Stimulated activated memory B cell treated with anti-CD40 and anti-IgM and Interleukin-4, amounts not matched to agents 10 μg/mL and 1 μg/mL and 100 μg/mL, for 72 hours (primary cell): ENCODE data around the gene GRK1.

ENCODE experiments used
- ATAC-seq: fragments of 150-1000 bp; cut with Tn5 transposase; 2 replicates; pipeline ENCODE4 v1.10.0; 2021
- H3K27ac Mint-ChIP-seq: one replicate; pipeline ENCODE4 v1.8.0; 2022; ENCODE audit warnings: mild to moderate bottlenecking, mixed read lengths
- H3K27me3 Mint-ChIP-seq: one replicate; pipeline ENCODE4 v1.8.0; 2022; ENCODE audit warnings: mixed read lengths
- H3K36me3 Mint-ChIP-seq: one replicate; pipeline ENCODE4 v1.8.0; 2022; ENCODE audit warnings: mixed read lengths
- H3K4me1 Mint-ChIP-seq: one replicate; pipeline ENCODE4 v1.8.0; 2022; ENCODE audit warnings: mixed read lengths
- H3K4me3 Mint-ChIP-seq: one replicate; pipeline ENCODE4 v1.8.0; 2022; ENCODE audit warnings: mild to moderate bottlenecking, moderate library complexity, mixed read lengths
- H3K9me3 Mint-ChIP-seq: one replicate; pipeline ENCODE4 v1.8.0; 2022; ENCODE audit warnings: mixed read lengths

Gene GRK1

DNA sequence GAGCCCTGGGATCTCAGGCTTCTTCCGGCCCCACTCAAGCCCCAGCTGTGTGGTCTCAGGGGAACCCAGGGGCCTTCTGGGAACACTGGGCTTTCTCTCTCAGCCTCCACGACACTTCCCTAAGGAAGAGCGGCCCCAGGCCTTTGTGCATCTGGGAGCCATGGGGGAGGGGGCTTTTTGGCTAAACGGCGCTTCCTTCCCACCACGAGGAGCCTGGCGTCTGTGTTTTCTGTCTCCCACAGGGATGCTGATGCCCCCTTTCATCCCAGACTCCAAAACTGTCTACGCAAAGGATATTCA, 67.8 kb downstream of the GRK1 start:
- H3K9me3 Mint-ChIP-seq: no peaks in the 10 kb centered on the region
- H3K36me3 Mint-ChIP-seq: no peaks in the 10 kb centered on the region
- no peak overlapping the region for H3K27ac Mint-ChIP-seq
- H3K27me3 Mint-ChIP-seq: peaks cover 18% of the 10 kb centered on the region
- no peak for ATAC-seq
- no peak overlapping the region for H3K4me3 Mint-ChIP-seq
- H3K4me1 Mint-ChIP-seq: peaks cover 10% of the 10 kb centered on the region

DNA sequence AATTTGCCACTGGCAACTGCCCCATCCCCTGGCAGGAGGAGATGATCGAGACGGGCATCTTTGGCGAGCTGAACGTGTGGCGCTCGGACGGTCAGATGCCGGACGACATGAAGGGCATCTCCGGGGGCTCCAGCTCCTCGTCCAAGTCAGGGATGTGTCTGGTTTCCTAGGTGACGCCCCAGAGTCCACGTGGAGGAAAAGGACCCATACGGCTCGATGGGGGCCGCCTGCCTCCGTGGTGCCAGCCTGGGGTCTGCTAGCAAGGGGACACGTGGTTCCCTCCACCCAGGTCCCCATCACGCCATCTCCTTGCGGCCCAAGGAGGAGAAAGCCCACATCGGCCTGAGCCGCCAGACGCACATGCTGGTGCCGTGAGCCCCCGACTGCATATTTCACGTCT, 68.2 kb downstream of the GRK1 start:
- Mint-ChIP-seq H3K27ac (no peak overlapping the region), H3K4me1 (peaks cover 10% of the 10 kb centered on the region), H3K9me3 (no peaks in the 10 kb centered on the region), H3K36me3 (no peaks in the 10 kb centered on the region), H3K27me3 (peaks cover 22% of the 10 kb centered on the region), H3K4me3 (no peak overlapping the region)
- no peak for ATAC-seq

GRCh38 chr13:113735750-113736149, 68.7 kb downstream of the GRK1 start:
- ATAC-seq: peak; percentile 14
- Mint-ChIP-seq H3K4me3 (no peak overlapping the region), H3K36me3 (no peaks in the 10 kb centered on the region), H3K27me3 (peaks cover 28% of the 10 kb centered on the region), H3K4me1 (peaks cover 10% of the 10 kb centered on the region), H3K27ac (no peak overlapping the region), H3K9me3 (no peaks in the 10 kb centered on the region)

DNA sequence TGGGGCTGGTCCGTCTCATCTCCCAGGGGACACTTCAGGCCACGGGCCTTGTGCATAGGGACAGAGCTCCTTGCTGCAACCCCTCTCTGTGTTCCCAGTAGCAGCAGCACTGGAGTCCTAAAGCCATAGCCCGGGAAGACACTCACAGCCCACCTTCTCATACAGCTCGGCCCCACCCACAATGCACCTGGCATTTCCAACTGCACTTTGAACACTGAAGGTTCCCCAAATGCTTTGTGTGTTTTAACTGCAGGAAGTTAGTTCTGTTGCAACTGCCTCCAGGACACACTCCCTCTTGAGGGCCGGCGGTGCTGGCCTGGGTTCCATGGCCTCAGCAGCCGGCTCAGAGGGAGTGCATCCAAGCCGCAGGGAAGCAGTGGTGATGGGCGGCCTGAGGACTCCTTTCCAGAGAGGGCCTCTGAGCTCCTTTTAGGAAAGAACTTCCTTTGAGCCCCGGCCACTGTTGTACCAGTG, 69.3 kb downstream of the GRK1 start:
- ATAC-seq: no peak
- Mint-ChIP-seq H3K4me3 (no peak overlapping the region), H3K27me3 (peaks cover 33% of the 10 kb centered on the region), H3K27ac (no peak overlapping the region), H3K36me3 (no peaks in the 10 kb centered on the region), H3K4me1 (peaks cover 12% of the 10 kb centered on the region), H3K9me3 (no peaks in the 10 kb centered on the region)

DNA sequence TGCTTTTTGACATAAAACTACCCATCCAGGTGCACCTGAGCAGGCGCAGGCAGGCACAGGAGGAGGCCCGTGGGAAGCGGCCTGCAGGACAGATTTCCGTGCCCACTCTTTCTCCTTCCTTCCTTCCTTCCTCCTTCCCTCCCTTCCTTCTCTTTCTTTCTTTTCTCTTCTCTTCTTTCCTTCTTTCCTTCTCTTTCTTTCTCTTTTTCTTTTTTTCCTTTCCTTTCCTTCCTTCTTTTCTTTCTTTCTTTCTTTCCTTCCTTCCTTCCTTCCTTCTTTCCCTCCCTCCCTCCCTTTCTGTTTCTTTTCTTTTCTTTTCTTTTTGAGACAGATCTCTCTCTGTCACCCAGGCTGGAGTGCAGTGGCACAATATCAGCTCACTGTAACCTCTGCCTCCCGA, 70.8 kb downstream of the GRK1 start:
- H3K36me3 Mint-ChIP-seq: no peaks in the 10 kb centered on the region
- H3K27ac Mint-ChIP-seq: no peak overlapping the region
- H3K27me3 Mint-ChIP-seq: peaks cover 47% of the 10 kb centered on the region
- ATAC-seq: no peak
- H3K4me3 Mint-ChIP-seq: no peak overlapping the region
- H3K9me3 Mint-ChIP-seq: no peaks in the 10 kb centered on the region
- H3K4me1 Mint-ChIP-seq: peaks cover 6% of the 10 kb centered on the region

DNA sequence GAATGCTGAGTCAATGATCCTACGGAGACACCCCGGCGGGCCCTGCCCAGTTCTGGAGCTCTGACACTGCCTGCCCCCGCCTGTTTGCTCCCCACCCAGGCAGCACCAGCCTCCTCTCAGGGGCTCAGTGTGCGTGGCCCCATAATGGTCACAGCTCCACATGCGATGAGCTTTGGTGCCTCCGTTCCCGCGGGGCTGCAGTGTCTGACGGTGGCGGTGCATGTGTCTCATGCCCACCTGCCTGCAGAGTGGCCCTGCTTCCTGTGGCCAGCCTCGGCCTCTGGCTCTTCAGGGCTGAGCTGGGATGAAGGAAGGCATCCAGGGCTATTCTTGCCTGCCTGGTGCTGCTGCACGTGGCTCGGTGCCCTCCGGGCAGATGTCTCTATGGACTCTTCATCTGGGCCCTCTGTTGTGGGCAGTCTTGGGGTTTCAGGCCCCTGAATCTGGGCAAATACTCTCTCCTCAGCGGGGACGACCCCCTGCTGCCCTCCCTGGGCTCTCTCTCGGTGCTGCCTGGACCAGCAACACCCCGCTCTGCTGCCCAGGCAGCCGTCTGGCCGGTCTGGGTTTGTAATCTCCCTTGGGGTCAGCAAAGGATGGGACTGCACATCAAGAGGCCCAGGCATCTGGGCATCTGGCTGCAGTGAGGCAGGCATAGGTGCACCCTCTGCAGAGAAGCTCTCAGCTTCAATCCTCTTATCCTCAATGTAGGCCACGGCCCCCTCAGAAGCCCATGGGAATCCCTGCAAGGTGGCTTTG, 72.7 kb downstream of the GRK1 start:
- no peak for ATAC-seq
- H3K4me3 Mint-ChIP-seq: no peak overlapping the region
- no peaks in the 10 kb centered on the region for H3K9me3 Mint-ChIP-seq
- peaks cover 9% of the 10 kb centered on the region for H3K4me1 Mint-ChIP-seq
- H3K27me3 Mint-ChIP-seq: peaks cover 63% of the 10 kb centered on the region
- H3K27ac Mint-ChIP-seq: no peak overlapping the region
- no peaks in the 10 kb centered on the region for H3K36me3 Mint-ChIP-seq

DNA sequence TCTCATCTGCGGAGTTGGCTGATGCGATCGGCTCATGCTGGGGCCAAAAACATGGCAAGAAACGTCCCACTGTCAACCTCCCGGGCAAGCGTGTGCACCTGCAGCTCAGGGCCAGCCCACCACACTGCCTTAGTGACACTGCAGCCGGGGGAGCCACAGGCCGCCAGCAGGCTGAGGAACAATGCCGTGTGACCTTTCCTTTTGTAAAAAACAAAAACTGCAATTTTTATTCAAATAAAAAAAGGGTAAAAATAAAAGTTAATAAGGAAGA, 73.2 kb downstream of the GRK1 start:
- Mint-ChIP-seq H3K27ac (no peak overlapping the region), H3K9me3 (no peaks in the 10 kb centered on the region), H3K4me3 (no peak overlapping the region), H3K36me3 (no peaks in the 10 kb centered on the region), H3K4me1 (peaks cover 12% of the 10 kb centered on the region), H3K27me3 (peaks cover 68% of the 10 kb centered on the region)
- ATAC-seq: no peak

- H3K9me3 Mint-ChIP-seq: no peaks in the 10 kb centered on the region
- H3K4me1 Mint-ChIP-seq: peaks cover 12% of the 10 kb centered on the region
- no peak overlapping the region for H3K4me3 Mint-ChIP-seq
- no peak for ATAC-seq
- H3K27me3 Mint-ChIP-seq: peaks cover 72% of the 10 kb centered on the region
- H3K36me3 Mint-ChIP-seq: no peaks in the 10 kb centered on the region
- H3K27ac Mint-ChIP-seq: no peak overlapping the region
Measured at GRCh38 chr13:113740661-113741060, 73.6 kb downstream of the GRK1 start.

DNA sequence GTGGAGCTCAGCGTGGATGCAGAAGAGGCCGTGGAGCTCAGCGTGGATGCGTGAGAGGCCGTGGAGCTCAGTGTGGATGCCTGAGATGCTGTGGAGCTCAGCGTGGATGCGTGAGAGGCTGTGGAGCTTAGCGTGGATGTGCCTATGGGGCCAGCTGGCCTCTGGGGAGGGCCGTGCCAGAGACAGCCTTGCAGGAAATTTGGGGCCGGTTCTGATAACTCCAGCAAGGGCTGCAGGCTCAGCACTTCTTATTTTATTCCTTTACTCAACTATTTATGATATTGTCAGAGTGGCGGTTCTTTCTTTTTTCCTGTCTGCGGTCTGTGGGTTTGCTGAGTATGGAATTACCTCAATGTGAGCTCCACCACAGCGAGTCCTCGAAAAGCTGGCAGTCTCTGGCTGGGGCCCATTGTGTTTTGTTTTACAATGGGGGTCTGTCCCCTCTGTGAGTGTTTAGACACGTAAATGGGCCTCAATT, 74.2 kb downstream of the GRK1 start:
- Mint-ChIP-seq H3K4me1 (peaks cover 12% of the 10 kb centered on the region), H3K4me3 (no peak overlapping the region), H3K27ac (no peak overlapping the region), H3K36me3 (no peaks in the 10 kb centered on the region), H3K27me3 (peaks cover 77% of the 10 kb centered on the region), H3K9me3 (no peaks in the 10 kb centered on the region)
- ATAC-seq: no peak

DNA sequence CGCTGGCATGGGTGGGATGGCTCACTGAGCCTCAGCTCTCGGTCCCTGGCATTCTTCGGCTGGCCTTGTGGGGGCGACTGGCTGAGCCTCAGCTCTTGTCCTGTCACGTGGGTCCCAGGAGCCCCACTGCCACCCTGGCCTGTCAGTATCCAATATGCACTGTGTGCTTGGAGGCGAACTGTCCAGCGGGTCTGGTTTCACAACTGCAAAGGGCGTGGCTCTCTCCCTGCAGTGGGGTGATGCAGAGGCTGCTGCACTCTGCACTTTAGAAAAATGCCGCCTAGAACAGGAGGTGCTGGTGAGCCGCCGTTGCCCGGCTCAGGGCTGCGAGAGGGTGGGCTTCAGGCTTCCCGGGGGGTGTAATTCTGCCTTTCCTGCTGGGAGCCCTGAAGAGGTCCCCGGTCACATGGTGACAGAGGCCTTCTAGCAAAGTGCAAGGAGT, 75.0 kb downstream of the GRK1 start:
- Mint-ChIP-seq H3K4me1 (peaks cover 12% of the 10 kb centered on the region), H3K27ac (no peak overlapping the region), H3K4me3 (no peak overlapping the region), H3K27me3 (peaks cover 78% of the 10 kb centered on the region), H3K36me3 (no peaks in the 10 kb centered on the region), H3K9me3 (no peaks in the 10 kb centered on the region)
- ATAC-seq: no peak

DNA sequence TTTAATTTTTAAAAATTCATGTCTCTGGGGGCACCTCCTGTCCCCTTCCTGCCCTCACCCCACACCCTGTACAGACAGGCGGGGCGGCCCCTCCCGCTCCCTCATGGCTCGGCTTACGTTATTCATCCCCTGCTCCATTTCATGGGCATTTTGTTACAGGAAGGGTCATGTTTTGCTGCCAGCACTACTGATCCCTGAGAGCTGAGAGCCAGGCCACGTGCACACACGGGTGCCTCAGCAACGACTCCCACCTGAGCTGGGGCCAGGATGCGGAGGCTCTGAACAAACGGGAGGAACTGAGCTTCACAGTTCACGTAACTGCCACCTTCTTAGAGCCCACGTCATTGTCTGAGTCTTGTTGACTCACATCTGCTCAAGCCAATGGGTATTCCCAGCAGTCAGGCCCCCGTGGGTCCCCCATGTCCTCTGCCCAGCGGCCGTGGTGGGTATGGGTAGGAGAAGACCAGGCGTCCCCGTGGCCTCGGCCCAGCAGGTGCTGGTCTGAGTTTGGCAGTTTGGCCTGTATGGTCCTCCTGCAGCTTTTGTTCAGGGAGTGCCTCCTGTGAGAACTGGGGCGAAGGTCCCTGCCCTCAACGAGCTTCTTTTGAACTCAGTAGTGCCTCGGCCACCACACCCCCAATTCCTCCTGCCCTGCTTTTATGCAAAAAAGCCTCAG, 75.6 kb downstream of the GRK1 start:
- Mint-ChIP-seq H3K4me3 (no peak overlapping the region), H3K4me1 (peaks cover 12% of the 10 kb centered on the region), H3K9me3 (no peaks in the 10 kb centered on the region), H3K27me3 (peaks cover 75% of the 10 kb centered on the region), H3K27ac (no peak overlapping the region), H3K36me3 (no peaks in the 10 kb centered on the region)
- ATAC-seq: no peak

- ATAC-seq: no peak
- Mint-ChIP-seq H3K9me3 (no peaks in the 10 kb centered on the region), H3K4me1 (peaks cover 12% of the 10 kb centered on the region), H3K36me3 (no peaks in the 10 kb centered on the region), H3K27ac (no peak overlapping the region), H3K4me3 (no peak overlapping the region), H3K27me3 (peaks cover 67% of the 10 kb centered on the region)
Measured at GRCh38 chr13:113743366-113744195, 76.6 kb downstream of the GRK1 start.

- H3K9me3 Mint-ChIP-seq: no peaks in the 10 kb centered on the region
- peaks cover 64% of the 10 kb centered on the region for H3K27me3 Mint-ChIP-seq
- H3K4me1 Mint-ChIP-seq: peaks cover 12% of the 10 kb centered on the region
- H3K27ac Mint-ChIP-seq: no peak overlapping the region
- no peak for ATAC-seq
- no peaks in the 10 kb centered on the region for H3K36me3 Mint-ChIP-seq
- no peak overlapping the region for H3K4me3 Mint-ChIP-seq
Measured at GRCh38 chr13:113744197-113745000, 77.4 kb downstream of the GRK1 start.

- Mint-ChIP-seq H3K4me1 (peaks cover 12% of the 10 kb centered on the region), H3K36me3 (no peaks in the 10 kb centered on the region), H3K9me3 (no peaks in the 10 kb centered on the region), H3K27ac (no peak overlapping the region), H3K4me3 (no peak overlapping the region), H3K27me3 (peaks cover 57% of the 10 kb centered on the region)
- no peak for ATAC-seq
Measured at GRCh38 chr13:113745059-113745458, 78.0 kb downstream of the GRK1 start.
